Dermis blood vessel endothelial cell (primary cell): ENCODE measurements around the gene KCTD17. TPM values are rescaled to one million over a fixed set of nuclear protein-coding genes. Genes with fewer than 3 reads are reported as not detected.

Source experiments
- DNase-seq: peaks from one replicate; pipeline ENCODE4 v3.0.0; 2010
- total RNA-seq: library from RNA; depleted of rRNA; stranded (reverse); fragments of >200 nt; gene quantifications from 2 replicates; pipeline ENCODE4 v1.2.3, GENCODE V29; 2014

Gene KCTD17
- total RNA-seq, 1 donor from 2014 or later: 58.2 TPM

- no peak for DNase-seq
Measured at GRCh38 chr22:37021041-37021440, 30.5 kb upstream of the KCTD17 start.

GRCh38 chr22:37021710-37022482 is 29.6 kb upstream of the KCTD17 start:
- DNase-seq: peak; percentile 74

GRCh38 chr22:37022483-37023337 is 28.8 kb upstream of the KCTD17 start:
- no peak for DNase-seq

- no peak for DNase-seq
Measured at GRCh38 chr22:37023743-37024338, 27.7 kb upstream of the KCTD17 start.

- no peak for DNase-seq
Measured at GRCh38 chr22:37024339-37025157, 27.0 kb upstream of the KCTD17 start.

GRCh38 chr22:37025500-37026070 is 26.0 kb upstream of the KCTD17 start:
- DNase-seq: no peak

GRCh38 chr22:37026325-37026724 is 25.2 kb upstream of the KCTD17 start:
- DNase-seq: no peak

- no peak for DNase-seq
Measured at GRCh38 chr22:37027556-37027955, 24.0 kb upstream of the KCTD17 start.

- DNase-seq: no peak
Measured at GRCh38 chr22:37028692-37029674, 22.6 kb upstream of the KCTD17 start.

- DNase-seq: peak; percentile 21
Measured at GRCh38 chr22:37030560-37031281, 20.8 kb upstream of the KCTD17 start.

- DNase-seq: no peak
Measured at GRCh38 chr22:37032134-37032534, 19.4 kb upstream of the KCTD17 start.

- DNase-seq: no peak
Measured at GRCh38 chr22:37032535-37033460, 18.7 kb upstream of the KCTD17 start.

- no peak for DNase-seq
Measured at GRCh38 chr22:37033605-37034430, 17.7 kb upstream of the KCTD17 start.

- DNase-seq: no peak
Measured at GRCh38 chr22:37036655-37037377, 14.7 kb upstream of the KCTD17 start.

- DNase-seq: no peak
Measured at GRCh38 chr22:37037669-37038068, 13.9 kb upstream of the KCTD17 start.

- no peak for DNase-seq
Measured at GRCh38 chr22:37039466-37039865, 12.1 kb upstream of the KCTD17 start.

- DNase-seq: no peak
Measured at GRCh38 chr22:37043209-37043827, 8.2 kb upstream of the KCTD17 start.
